NT2/D1 (cell line): ENCODE measurements around the gene ZNF688.

Experiments
- DNase-seq: peaks from one replicate; pipeline ENCODE4 v3.0.0-alpha.2; 2011; ENCODE audit warnings: low read depth, low spot score
- H3K27me3 ChIP-seq: 2 replicates; pipeline ENCODE4 v1.6.0; 2011; ENCODE audit warnings: mild to moderate bottlenecking; ENCODE audit not compliant: insufficient read length, insufficient read depth
- H3K36me3 ChIP-seq: 2 replicates; pipeline ENCODE4 v1.6.1; 2011; ENCODE audit warnings: mild to moderate bottlenecking, low read length, mixed read lengths; ENCODE audit not compliant: insufficient read depth, insufficient read length
- H3K4me1 ChIP-seq: 2 replicates; pipeline ENCODE4 v1.5.1; 2011; ENCODE audit not compliant: insufficient read depth, insufficient read length
- H3K4me3 ChIP-seq: 2 replicates; pipeline ENCODE4 v1.5.1; 2011; ENCODE audit warnings: low read depth; ENCODE audit not compliant: insufficient read length
- H3K9ac ChIP-seq: 2 replicates; pipeline ENCODE4 v1.6.0; 2011; ENCODE audit warnings: low read depth; ENCODE audit not compliant: insufficient read length
- H3K9me3 ChIP-seq: 2 replicates; pipeline ENCODE4 v1.5.1; 2011; ENCODE audit warnings: mild to moderate bottlenecking, low read length; ENCODE audit not compliant: insufficient read depth
- SUZ12 ChIP-seq: IDR thresholded peaks from 2 replicates; pipeline ENCODE4 v1.6.1; 2011; ENCODE audit not compliant: insufficient read length, insufficient read depth; ENCODE audit errors: extremely low read depth
- YY1 ChIP-seq: IDR thresholded peaks from 2 replicates; pipeline ENCODE4 v1.6.1; 2011; ENCODE audit not compliant: insufficient read length, insufficient read depth
- ZNF274 ChIP-seq: IDR thresholded peaks from 2 replicates; pipeline ENCODE4 v1.6.1; 2011; ENCODE audit warnings: mild to moderate bottlenecking, low read depth, low read length

Gene ZNF688

DNA sequence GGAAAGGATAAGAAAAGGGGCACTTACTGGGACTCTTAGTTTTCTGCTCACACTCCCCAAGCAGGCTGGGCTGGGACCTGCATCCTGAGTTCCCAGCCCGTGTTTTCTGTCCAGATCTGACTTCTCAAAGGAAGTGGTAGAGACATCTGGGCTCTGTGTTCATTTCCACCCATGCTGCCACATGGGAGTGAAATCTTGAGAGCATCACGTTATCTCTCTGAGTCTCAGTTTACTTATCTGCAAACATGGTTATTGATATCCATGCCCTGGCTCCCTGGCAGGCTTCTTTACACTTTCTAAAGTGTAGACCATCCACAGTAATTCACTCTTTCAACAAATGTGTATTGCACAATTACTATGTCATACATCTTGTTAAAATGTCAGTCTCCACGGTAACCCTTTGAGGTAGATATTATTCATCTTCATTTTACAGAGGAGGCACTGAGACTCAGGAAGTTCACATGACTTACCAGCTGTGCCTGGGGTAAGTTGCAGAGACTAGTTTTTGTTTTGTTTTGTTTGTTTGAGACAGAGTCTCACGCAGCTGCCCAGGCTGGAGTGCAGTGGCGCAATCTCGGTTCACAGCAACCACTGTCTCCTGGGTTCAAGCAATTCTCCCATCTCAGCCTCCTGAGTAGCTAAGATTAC, 3.4 kb downstream of the ZNF688 start:
- no peak overlapping the region for H3K4me3 ChIP-seq
- H3K9me3 ChIP-seq = no peaks in the 10 kb centered on the region
- no peak for TF ChIP-seq YY1
- TF ChIP-seq ZNF274 = no peak
- TF ChIP-seq SUZ12 = no peak
- peaks cover 6% of the 10 kb centered on the region for H3K4me1 ChIP-seq
- H3K9ac ChIP-seq = no peak overlapping the region
- no peak for DNase-seq
- no peaks in the 10 kb centered on the region for H3K27me3 ChIP-seq
- no peaks in the 10 kb centered on the region for H3K36me3 ChIP-seq

- no peak overlapping the region for H3K4me3 ChIP-seq
- peaks cover 6% of the 10 kb centered on the region for H3K4me1 ChIP-seq
- no peaks in the 10 kb centered on the region for H3K36me3 ChIP-seq
- H3K27me3 ChIP-seq = no peaks in the 10 kb centered on the region
- no peaks in the 10 kb centered on the region for H3K9me3 ChIP-seq
- H3K9ac ChIP-seq = no peak overlapping the region
- TF ChIP-seq SUZ12 (no peak), ZNF274 (no peak), YY1 (no peak)
- no peak for DNase-seq
Measured at GRCh38 chr16:30567160-30567990, 4.1 kb downstream of the ZNF688 start.

- DNase-seq = no peak
- TF ChIP-seq ZNF274 (no peak), YY1 (no peak), SUZ12 (no peak)
- Histone ChIP-seq H3K4me3 (no peak overlapping the region), H3K9ac (no peak overlapping the region), H3K9me3 (no peaks in the 10 kb centered on the region), H3K36me3 (no peaks in the 10 kb centered on the region), H3K27me3 (no peaks in the 10 kb centered on the region), H3K4me1 (peaks cover 6% of the 10 kb centered on the region)
Measured at GRCh38 chr16:30566531-30566930, 5.0 kb downstream of the ZNF688 start.

- no peaks in the 10 kb centered on the region for H3K36me3 ChIP-seq
- no peak overlapping the region for H3K4me3 ChIP-seq
- no peak overlapping the region for H3K9ac ChIP-seq
- no peak for DNase-seq
- no peaks in the 10 kb centered on the region for H3K27me3 ChIP-seq
- peaks cover 6% of the 10 kb centered on the region for H3K4me1 ChIP-seq
- TF ChIP-seq YY1 = no peak
- no peak for TF ChIP-seq ZNF274
- no peak for TF ChIP-seq SUZ12
- H3K9me3 ChIP-seq = no peaks in the 10 kb centered on the region
Measured at GRCh38 chr16:30565984-30566383, 5.5 kb downstream of the ZNF688 start.

DNA sequence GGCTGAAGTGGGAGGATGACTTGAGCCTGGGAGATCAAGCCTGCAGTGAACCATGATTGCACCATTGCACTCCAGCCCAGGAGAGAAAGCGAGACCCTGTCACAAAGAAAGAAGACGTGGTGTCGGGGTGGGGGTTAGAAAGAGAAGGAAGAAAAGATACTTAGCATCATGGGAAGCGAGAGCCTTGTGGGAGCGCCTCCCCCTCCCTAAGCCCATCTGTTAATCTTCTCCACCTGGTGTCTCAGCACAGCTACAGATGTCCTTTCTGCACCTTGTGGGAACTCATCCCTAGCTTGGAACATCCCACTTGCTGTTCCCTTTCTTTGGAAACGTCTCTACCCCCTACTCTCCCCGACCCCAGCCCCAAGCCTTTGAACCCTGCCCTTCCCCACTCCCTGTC, 6.0 kb downstream of the ZNF688 start:
- Histone ChIP-seq H3K36me3 (no peaks in the 10 kb centered on the region), H3K9ac (no peak overlapping the region), H3K27me3 (no peaks in the 10 kb centered on the region), H3K9me3 (no peaks in the 10 kb centered on the region), H3K4me3 (no peak overlapping the region), H3K4me1 (peaks cover 6% of the 10 kb centered on the region)
- no peak for DNase-seq
- TF ChIP-seq YY1 = no peak
- TF ChIP-seq SUZ12 = no peak
- TF ChIP-seq ZNF274 = no peak

GRCh38 chr16:30562021-30562420, 9.5 kb downstream of the ZNF688 start:
- H3K9ac ChIP-seq = no peak overlapping the region
- H3K4me3 ChIP-seq = no peak overlapping the region
- H3K27me3 ChIP-seq = no peaks in the 10 kb centered on the region
- peaks cover 2% of the 10 kb centered on the region for H3K4me1 ChIP-seq
- DNase-seq = no peak
- no peak for TF ChIP-seq SUZ12
- TF ChIP-seq ZNF274 = no peak
- TF ChIP-seq YY1 = no peak
- H3K36me3 ChIP-seq = no peaks in the 10 kb centered on the region
- no peaks in the 10 kb centered on the region for H3K9me3 ChIP-seq

GRCh38 chr16:30561089-30561816, 10.3 kb downstream of the ZNF688 start:
- H3K9ac ChIP-seq = no peak overlapping the region
- no peak for TF ChIP-seq SUZ12
- TF ChIP-seq ZNF274 = no peak
- no peak for TF ChIP-seq YY1
- H3K36me3 ChIP-seq = peaks cover 3% of the 10 kb centered on the region
- no peak for DNase-seq
- no peaks in the 10 kb centered on the region for H3K9me3 ChIP-seq
- peaks cover 3% of the 10 kb centered on the region for H3K4me1 ChIP-seq
- no peak overlapping the region for H3K4me3 ChIP-seq
- H3K27me3 ChIP-seq = no peaks in the 10 kb centered on the region
